Tibial nerve (tissue), 4 donors: ENCODE results near the gene GPATCH3.

Experiments used
- EP300 ChIP-seq, 2 donors: sonication (generic); formaldehyde crosslinking; IDR thresholded peaks; one replicate each; pipeline ENCODE4 v1.6.1; 2017; ENCODE audit warnings: antibody characterized with exemption in 2 of 2, mild to moderate bottlenecking in 1 of 2
- POLR2A ChIP-seq, 2 donors: fragments of 450-650 bp; IDR thresholded peaks; one replicate each; pipeline ENCODE4 v1.6.1; 2017; ENCODE audit warnings: antibody characterized with exemption in 2 of 2, mild to moderate bottlenecking in 2 of 2, moderate library complexity in 2 of 2
- TF ChIP-seq, protein P1 (sequence below), 5 experiments: fragments of 200-600 bp in 3 of 5; fragments of 450-650 bp in 2 of 5; sonication (generic) in 3 of 5; IDR thresholded peaks; one replicate each; pipeline ENCODE4 v1.5.1; 2016 to 2019; ENCODE audit warnings: antibody characterized with exemption in 5 of 5, mild to moderate bottlenecking in 3 of 5, moderate library complexity in 2 of 5

DNA sequence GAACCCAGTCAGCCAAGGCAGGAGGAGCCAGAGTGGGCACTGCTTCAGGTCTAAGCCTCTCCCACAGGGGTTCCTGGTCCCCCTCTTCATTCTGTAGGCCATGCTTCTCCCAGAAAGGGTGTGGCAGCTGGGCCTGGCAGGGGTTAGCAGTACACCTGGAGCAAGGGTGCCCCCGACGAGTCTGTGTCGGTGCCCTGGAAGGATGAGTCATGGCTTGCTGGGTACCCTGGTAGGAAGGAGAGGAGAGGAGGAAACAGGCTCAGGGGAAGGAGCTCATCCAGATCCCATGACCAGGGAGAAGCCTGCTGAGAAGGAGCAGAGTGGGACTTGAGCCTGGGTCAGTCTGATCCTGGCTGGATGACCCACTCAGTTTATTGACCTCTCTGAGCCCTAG lies 49.7 kb upstream of the GPATCH3 start:
- TF ChIP-seq, protein P1, sequence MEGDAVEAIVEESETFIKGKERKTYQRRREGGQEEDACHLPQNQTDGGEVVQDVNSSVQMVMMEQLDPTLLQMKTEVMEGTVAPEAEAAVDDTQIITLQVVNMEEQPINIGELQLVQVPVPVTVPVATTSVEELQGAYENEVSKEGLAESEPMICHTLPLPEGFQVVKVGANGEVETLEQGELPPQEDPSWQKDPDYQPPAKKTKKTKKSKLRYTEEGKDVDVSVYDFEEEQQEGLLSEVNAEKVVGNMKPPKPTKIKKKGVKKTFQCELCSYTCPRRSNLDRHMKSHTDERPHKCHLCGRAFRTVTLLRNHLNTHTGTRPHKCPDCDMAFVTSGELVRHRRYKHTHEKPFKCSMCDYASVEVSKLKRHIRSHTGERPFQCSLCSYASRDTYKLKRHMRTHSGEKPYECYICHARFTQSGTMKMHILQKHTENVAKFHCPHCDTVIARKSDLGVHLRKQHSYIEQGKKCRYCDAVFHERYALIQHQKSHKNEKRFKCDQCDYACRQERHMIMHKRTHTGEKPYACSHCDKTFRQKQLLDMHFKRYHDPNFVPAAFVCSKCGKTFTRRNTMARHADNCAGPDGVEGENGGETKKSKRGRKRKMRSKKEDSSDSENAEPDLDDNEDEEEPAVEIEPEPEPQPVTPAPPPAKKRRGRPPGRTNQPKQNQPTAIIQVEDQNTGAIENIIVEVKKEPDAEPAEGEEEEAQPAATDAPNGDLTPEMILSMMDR (IDR thresholded peaks at IDR 0.05) = no peak
- TF ChIP-seq POLR2A (IDR thresholded peaks at IDR 0.05) (no peak), EP300 (IDR thresholded peaks at IDR 0.05) (no peak)
